H7 (cell line): ENCODE results near the gene PNPLA6. TPM values are rescaled to one million over a fixed set of nuclear protein-coding genes. Genes with fewer than 3 reads are reported as not detected.

Source experiments
- DNase-seq: peaks from one replicate; pipeline ENCODE4 v3.0.0; 2012
- H3K27me3 ChIP-seq: 2 replicates; pipeline ENCODE4 v1.6.0; 2011; ENCODE audit warnings: mild to moderate bottlenecking, low read length; ENCODE audit not compliant: control insufficient read depth, insufficient read depth
- H3K36me3 ChIP-seq: replicated peaks from 2 replicates; pipeline ENCODE4 v1.5.1; 2011; ENCODE audit warnings: low read length; ENCODE audit not compliant: control insufficient read depth, insufficient read depth
- H3K4me3 ChIP-seq: 2 replicates; pipeline ENCODE4 v1.5.1; 2011; ENCODE audit warnings: low read depth, mild to moderate bottlenecking, control low read depth, low read length, moderate library complexity; ENCODE audit not compliant: insufficient read depth
- total RNA-seq: library from RNA; depleted of rRNA; stranded (reverse); fragments of >200 nt; shearing (Covaris generic); gene quantifications from 2 replicates; pipeline ENCODE4 v1.2.3, GENCODE V29; 2014

PNPLA6 gene
- total RNA-seq, 1 experiment from 2014 or later = 87.4 TPM

DNA sequence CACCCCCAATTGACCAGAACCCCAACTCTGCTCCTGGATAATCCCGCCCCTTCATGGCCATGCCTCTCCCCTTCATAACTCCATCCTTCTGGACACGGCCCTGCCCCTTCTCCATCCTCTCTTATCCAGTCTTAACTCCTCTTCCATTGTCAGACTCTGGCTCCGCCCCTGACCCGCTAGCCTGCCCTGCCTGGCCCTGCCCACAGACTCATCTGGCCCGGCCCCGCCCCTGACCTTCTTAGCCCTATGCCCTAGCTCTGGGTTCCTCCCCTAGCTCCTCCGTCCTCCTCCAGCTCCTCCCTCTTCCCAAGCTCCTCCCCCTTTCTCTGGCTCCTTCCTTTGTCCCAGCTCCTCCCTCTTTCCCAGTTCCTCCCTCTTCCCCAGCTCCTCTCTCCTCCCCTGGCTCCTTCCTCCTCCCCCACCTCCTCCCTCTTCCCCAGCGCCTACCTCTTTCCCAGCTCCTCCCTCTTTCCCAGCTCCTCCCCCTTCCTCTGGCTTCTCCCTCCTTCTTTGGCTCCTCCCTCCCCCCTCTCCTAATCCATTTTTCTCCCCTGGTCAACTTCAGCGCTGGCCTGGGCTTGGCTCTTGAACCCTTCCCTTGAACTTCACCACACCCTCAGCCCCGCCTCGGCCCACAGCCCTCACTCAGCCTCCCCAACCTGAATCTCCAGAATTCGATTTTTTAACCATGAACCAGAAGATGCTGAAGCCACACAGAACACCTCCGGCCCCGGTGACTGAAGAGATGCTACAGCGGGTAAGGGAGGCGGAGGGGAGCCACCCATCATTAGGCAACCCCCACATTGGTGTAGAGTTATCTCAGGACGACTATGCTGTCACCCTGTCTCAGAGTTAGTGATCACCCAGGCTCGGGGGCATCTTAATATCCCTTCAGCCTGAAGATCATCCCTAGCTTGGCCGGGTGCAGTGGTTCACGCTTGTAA lies 28.9 kb upstream of the PNPLA6 start:
- Histone ChIP-seq H3K4me3 (peak overlapping the region; percentile 32; the same call in 1 of the 2 replicates), H3K27me3 (peaks cover 7% of the 10 kb centered on the region), H3K36me3 (no peaks in the 10 kb centered on the region)
- DNase-seq = peak; percentile 90

DNA sequence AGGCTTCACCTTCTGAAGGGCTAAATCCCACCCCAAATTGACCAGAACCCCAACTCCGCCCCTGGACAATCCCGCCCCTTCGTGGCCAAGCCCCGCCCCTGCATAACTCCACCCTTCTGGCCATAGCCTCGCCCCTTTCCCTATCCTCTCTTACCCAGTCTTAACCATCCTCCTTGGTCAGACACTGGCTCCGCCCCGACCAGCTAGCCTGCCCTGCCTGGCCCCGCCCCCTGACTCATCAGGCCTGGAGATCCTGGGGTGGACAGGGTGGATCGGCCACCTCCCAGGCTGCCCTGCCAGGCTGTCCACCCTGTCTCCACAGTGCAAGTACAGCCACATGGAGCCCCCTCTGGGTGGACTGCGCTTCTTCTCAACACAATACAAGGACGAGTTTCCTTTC lies 27.6 kb upstream of the PNPLA6 start:
- peak; percentile 93 for DNase-seq
- H3K27me3 ChIP-seq = peaks cover 5% of the 10 kb centered on the region; the same call in 1 of the 2 replicates
- no peaks in the 10 kb centered on the region for H3K36me3 ChIP-seq
- no peak overlapping the region for H3K4me3 ChIP-seq

DNA sequence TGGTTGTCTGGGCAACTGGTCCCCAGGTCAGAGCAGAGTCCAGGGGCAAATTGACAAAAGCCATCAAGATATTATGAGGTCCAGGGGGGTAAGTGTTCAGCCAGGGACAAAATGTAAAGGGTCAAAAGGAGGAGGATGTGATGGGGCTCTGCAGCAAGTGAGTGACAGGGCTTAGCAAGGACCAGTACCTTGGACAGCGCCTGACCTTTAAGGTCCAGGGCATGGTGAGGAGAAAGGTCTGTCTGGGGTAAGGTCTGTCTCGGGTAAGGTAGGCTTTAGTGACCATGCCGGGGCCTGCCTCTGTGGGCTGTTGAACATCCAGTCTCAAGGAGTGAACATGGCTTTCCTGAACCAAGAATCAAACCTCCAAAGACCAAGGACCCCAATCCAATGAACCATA lies 25.9 kb upstream of the PNPLA6 start:
- DNase-seq = peak; percentile 30

DNA sequence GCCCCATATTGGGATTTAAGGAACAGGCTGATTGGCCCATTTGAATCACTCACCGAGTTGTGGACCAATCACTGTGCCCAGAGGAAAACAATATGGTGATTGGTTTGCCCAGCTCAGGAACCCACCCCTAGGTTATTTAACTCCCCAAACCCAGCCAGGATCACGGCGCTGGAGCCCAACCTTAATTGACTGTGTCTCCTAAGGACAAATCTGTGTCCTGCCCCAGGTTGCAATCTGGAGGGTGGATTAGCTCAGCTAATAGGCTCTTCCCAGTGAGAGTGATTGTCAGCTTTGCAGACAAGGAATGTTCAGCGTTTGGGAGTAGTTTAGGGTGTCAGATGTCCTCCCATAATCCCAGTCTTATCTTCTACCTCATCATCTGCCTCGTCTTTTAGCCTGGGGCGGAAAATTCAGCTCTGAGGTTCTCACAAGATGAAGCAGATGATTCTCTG lies 23.1 kb upstream of the PNPLA6 start:
- peak; percentile 35 for DNase-seq
- Histone ChIP-seq H3K27me3 (no peaks in the 10 kb centered on the region; the same call in 1 of the 2 replicates), H3K36me3 (no peaks in the 10 kb centered on the region)

More for the DNA sequence above, 25.9 kb upstream of the PNPLA6 start:
- Histone ChIP-seq H3K4me3 (no peak overlapping the region), H3K36me3 (no peaks in the 10 kb centered on the region), H3K27me3 (peaks cover 5% of the 10 kb centered on the region; the same call in 1 of the 2 replicates)

GRCh38 chr19:7513809-7514642 lies 21.5 kb upstream of the PNPLA6 start:
- H3K4me3 ChIP-seq = no peak overlapping the region
- DNase-seq = no peak
- no peaks in the 10 kb centered on the region for H3K36me3 ChIP-seq
- H3K27me3 ChIP-seq = no peaks in the 10 kb centered on the region; the same call in 1 of the 2 replicates

More for the DNA sequence above, 23.1 kb upstream of the PNPLA6 start:
- H3K4me3 ChIP-seq = no peak overlapping the region

DNA sequence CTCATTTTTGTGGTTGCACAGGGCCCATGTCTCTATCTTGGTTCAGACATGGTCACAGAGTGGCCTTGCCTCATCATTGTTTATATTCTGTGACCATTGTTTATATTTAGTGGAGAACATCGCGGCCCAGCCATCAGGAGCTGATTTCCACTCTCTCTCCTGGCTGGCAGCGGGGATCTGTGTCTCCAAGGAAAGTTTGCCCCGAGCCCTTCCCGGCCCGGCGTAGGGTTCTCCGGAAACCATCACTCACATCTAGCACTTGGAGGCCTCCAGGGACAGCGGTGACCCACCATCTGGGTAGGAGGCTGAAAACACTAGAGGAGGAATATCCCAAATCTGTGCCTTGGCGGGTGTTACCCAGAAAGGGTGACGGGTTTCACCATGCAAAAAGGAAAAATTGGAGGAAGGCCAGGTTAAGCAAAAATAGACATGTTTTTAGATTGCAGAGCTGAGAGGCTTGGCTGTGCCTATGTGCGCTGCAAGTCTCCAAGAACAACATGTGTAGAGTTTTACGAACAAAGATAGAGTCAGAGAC lies 20.3 kb upstream of the PNPLA6 start:
- Histone ChIP-seq H3K4me3 (0 out of 2 replicates have a peak overlapping the region, but pooled peaks have one; percentile 15), H3K36me3 (no peaks in the 10 kb centered on the region), H3K27me3 (no peaks in the 10 kb centered on the region; the same call in 1 of the 2 replicates)
- peak; percentile 33 for DNase-seq

DNA sequence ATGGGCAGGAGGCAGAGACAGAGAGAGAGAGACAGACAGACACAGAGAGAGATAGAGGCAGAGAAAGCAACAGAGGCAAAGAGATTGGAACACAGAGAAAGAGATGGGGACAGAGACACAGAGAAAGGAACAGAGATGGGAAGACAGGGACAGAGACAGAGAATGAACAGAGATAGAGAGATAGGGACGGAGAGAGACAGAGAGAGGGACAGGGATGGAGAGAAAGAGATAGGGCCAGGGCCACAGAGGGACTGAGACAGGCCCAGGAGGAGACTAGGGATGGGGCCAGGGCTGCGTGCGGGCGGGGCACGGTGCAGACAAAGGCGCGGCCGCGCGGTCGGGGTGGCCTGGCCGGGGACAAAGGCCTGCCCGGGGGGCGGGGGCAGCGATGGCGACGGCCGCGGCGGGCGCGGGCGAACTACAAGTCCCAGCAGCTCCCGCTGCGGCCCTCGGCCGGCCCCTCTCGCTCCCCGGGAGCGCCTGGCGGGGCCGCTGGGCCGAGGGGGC lies 19.8 kb upstream of the PNPLA6 start, which contains the start of gene ZNF358:
Gene ZNF358, plus strand, starts transcription at position 459 of the 507 bp plus-strand sequence. CDS start 3,140 bp downstream, outside the sequence.
- Histone ChIP-seq H3K4me3 (peak within 1 kb of the TSS; percentile 67), H3K27me3 (no peaks in the 10 kb centered on the region), H3K36me3 (no peaks in the 10 kb centered on the region)
- DNase-seq = peak; percentile 99

DNA sequence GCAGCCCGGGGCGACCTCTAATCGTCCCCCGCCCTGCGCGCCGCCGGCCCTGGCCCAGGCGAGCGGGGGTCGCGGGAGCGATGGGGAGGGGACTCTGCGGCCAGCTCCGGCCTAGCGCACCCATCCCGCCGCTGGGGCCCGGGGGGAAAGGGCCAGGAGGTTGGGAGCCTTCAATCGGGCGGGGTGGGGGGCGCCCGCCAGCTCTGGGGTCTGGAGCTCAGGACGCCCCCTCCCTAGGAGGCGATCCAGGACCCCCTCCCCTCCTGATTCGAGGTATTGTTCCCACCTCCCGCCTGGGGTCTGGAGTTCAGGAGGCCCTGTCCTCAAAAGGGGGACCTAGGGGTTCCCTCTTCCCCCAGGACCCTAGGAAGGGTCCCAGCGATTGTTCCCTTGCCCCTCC lies 19.2 kb upstream of the PNPLA6 start:
- Histone ChIP-seq H3K4me3 (peak overlapping the region; percentile 67), H3K36me3 (no peaks in the 10 kb centered on the region), H3K27me3 (no peaks in the 10 kb centered on the region)
- DNase-seq = no peak

DNA sequence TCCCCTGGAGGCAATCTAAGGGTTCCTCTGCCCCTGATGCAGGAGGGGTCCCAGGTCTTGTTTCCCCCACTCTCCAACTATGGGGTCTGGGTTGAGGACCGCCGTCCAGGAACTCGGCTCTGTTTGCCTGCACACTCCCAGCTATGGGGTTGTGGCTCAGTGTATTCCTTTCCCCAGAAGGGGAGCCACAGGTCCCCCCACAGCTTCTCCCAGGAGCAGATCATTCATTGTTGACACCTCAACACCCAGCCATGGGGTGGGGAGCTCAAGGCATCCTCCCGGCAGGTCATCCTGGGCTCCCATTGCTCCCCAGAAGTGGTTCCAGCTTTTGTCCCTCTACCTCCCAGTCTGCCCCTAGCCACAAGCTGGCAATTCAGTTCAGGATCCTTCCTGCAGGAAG lies 18.6 kb upstream of the PNPLA6 start:
- no peaks in the 10 kb centered on the region for H3K36me3 ChIP-seq
- DNase-seq = peak; percentile 58
- peak overlapping the region; percentile 67 for H3K4me3 ChIP-seq
- no peaks in the 10 kb centered on the region for H3K27me3 ChIP-seq

DNA sequence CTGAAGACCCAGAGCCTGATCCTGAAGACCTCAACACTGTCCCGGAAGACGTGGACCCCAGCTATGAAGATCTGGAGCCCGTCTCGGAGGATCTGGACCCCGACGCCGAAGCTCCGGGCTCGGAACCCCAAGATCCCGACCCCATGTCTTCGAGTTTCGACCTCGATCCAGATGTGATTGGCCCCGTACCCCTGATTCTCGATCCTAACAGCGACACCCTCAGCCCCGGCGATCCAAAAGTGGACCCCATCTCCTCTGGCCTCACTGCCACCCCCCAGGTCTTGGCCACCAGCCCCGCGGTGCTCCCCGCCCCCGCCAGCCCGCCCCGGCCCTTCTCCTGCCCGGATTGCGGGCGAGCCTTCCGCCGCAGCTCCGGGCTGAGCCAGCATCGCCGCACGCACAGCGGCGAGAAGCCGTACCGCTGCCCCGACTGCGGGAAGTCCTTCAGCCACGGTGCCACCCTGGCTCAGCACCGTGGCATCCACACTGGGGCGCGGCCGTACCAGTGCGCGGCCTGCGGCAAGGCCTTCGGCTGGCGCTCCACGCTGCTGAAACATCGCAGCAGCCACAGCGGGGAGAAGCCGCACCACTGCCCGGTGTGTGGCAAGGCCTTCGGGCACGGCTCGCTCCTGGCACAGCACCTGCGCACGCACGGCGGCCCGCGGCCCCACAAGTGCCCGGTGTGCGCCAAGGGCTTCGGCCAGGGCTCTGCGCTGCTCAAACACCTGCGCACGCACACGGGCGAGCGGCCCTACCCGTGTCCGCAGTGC lies 16.0 kb upstream of the PNPLA6 start:
- H3K36me3 ChIP-seq = no peaks in the 10 kb centered on the region
- no peaks in the 10 kb centered on the region for H3K27me3 ChIP-seq
- peak; percentile 35 for DNase-seq
- no peak overlapping the region for H3K4me3 ChIP-seq

- peak; percentile 33 for DNase-seq
- Histone ChIP-seq H3K4me3 (no peak overlapping the region), H3K27me3 (no peaks in the 10 kb centered on the region), H3K36me3 (peaks cover under 1% of the 10 kb centered on the region; the same call in 1 of the 2 replicates)
Observed at GRCh38 chr19:7520131-7521051, 15.1 kb upstream of the PNPLA6 start.

DNA sequence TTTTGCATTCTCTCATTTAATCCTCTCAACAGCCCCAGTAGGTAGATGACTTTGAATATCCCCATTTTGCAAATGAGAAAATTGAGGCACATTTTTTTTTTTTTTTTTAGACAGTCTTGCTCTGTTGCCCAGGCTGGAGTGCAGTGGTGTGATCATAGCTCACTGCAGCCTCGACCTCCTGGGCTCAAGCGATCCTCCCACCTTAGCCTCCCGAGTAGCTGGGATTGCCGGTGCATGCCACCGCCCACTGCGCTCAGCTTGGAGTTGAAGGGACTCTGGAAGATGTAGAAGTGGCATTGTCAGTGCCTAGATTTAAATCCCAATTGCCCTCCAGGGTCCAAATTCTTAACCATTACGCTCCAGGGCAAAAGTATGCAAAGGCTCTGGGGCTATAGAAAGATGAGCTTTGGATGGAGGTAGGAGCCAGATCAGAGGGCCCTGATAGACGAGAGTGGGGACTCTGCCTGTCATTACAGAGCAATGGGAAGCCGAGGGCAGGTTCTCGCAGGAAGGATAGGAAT lies 13.9 kb upstream of the PNPLA6 start:
- peaks cover 2% of the 10 kb centered on the region for H3K36me3 ChIP-seq
- peak; percentile 69 for DNase-seq
- H3K27me3 ChIP-seq = no peaks in the 10 kb centered on the region
- H3K4me3 ChIP-seq = peak overlapping the region; percentile 57
